ENCODE data around the gene ADD3. TPM values are rescaled to one million over a fixed set of nuclear protein-coding genes. Genes with fewer than 3 reads are reported as not detected.

The ADD3 gene
- total RNA-seq, 1 donor from 2014 or later: 57.4 TPM

- no peak overlapping the region for H3K4me3 ChIP-seq
- TF ChIP-seq CTCF (IDR thresholded peaks at IDR 0.05): no peak
- H3K4me1 ChIP-seq: no peaks in the 10 kb centered on the region
- no peaks in the 10 kb centered on the region for H3K36me3 ChIP-seq
- ATAC-seq (no peak), DNase-seq (no peak)
- intact Hi-C loops (cut with DNase I): no loop called here
- no peak overlapping the region for H3K27ac ChIP-seq
- H3K27me3 ChIP-seq: peaks cover 56% of the 10 kb centered on the region
- no peaks in the 10 kb centered on the region for H3K9me3 ChIP-seq
Measured at GRCh38 chr10:110168601-110169481, 161.1 kb downstream of the ADD3 start.

- ATAC-seq: no peak
- Histone ChIP-seq H3K27me3 (peaks cover 56% of the 10 kb centered on the region), H3K4me3 (no peak overlapping the region), H3K36me3 (no peaks in the 10 kb centered on the region), H3K9me3 (no peaks in the 10 kb centered on the region), H3K4me1 (no peaks in the 10 kb centered on the region), H3K27ac (no peak overlapping the region)
- TF ChIP-seq CTCF (IDR thresholded peaks at IDR 0.05): no peak
- DNase-seq: no peak
- intact Hi-C loops (cut with DNase I): no loop called here
Measured at GRCh38 chr10:110169586-110169985, 161.8 kb downstream of the ADD3 start.

GRCh38 chr10:110170142-110170971 is 162.6 kb downstream of the ADD3 start:
- Histone ChIP-seq H3K36me3 (no peaks in the 10 kb centered on the region), H3K9me3 (no peaks in the 10 kb centered on the region), H3K4me1 (no peaks in the 10 kb centered on the region), H3K4me3 (no peak overlapping the region), H3K27ac (no peak overlapping the region), H3K27me3 (peaks cover 56% of the 10 kb centered on the region)
- TF ChIP-seq CTCF (IDR thresholded peaks at IDR 0.05): no peak
- intact Hi-C loops (cut with DNase I): no loop called here
- DNase-seq: no peak
- peak; percentile 18 for ATAC-seq

- peaks cover 54% of the 10 kb centered on the region for H3K27me3 ChIP-seq
- ATAC-seq: no peak
- intact Hi-C loops (cut with DNase I): no loop called here
Measured at GRCh38 chr10:110171032-110171431, 163.2 kb downstream of the ADD3 start.

DNA sequence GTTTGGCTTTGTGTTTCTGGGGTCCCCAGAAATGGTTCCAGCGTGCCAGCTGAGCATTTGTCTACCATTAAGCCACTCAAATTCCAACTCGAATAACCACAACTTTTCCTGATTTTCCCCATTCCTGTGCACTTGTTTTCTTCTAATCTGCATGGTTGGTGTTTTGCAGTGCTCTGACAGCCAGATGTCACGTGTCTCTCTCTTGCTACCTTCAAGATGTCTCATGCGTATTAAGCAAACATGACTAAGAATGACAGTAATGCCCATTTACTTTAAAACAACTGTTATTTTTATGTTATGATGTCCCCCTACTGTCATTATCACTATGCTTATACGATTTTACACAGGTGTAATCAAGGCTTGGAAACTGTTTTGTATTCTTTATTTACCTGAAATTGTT is 164.4 kb downstream of the ADD3 start:
- Histone ChIP-seq H3K4me1 (no peaks in the 10 kb centered on the region), H3K36me3 (no peaks in the 10 kb centered on the region), H3K27ac (no peak overlapping the region), H3K9me3 (no peaks in the 10 kb centered on the region), H3K27me3 (peaks cover 43% of the 10 kb centered on the region), H3K4me3 (no peak overlapping the region)
- intact Hi-C loops (cut with DNase I): no loop called here
- TF ChIP-seq CTCF (IDR thresholded peaks at IDR 0.05): no peak
- DNase-seq (no peak), ATAC-seq (no peak)

More at GRCh38 chr10:110171032-110171431, 163.2 kb downstream of the ADD3 start:
- TF ChIP-seq CTCF (IDR thresholded peaks at IDR 0.05): no peak
- no peak for DNase-seq
- H3K36me3 ChIP-seq: no peaks in the 10 kb centered on the region
- H3K27ac ChIP-seq: no peak overlapping the region
- no peak overlapping the region for H3K4me3 ChIP-seq
- H3K4me1 ChIP-seq: no peaks in the 10 kb centered on the region
- H3K9me3 ChIP-seq: no peaks in the 10 kb centered on the region
